DLD1 (cell line): ENCODE measurements around the gene KRTAP2-4.
"Not testable (repeated sequence)": the region's sequence is repeated elsewhere in the genome, so short reads cannot be mapped to it uniquely, and the experiment has no call there.

ENCODE experiments used
- in situ Hi-C: cut with HindIII; loops from 2 replicates; pipeline ENCODE4 v1.10.0; 2017; ENCODE audit warnings: low sequenced_read_pairs

Gene KRTAP2-4

GRCh38 chr17:41071606-41072360 lies 6.1 kb upstream of the KRTAP2-4 start:
- in situ Hi-C loops, result no loop called here

- in situ Hi-C loops, result no loop called here
Observed at GRCh38 chr17:41069031-41069430, 3.4 kb upstream of the KRTAP2-4 start.

- in situ Hi-C loops, result no loop called here
Observed at GRCh38 chr17:41067281-41067680, 1.6 kb upstream of the KRTAP2-4 start.

- in situ Hi-C loops, result not testable (repeated sequence)
Observed at GRCh38 chr17:41065016-41065689, 526 bp downstream of the KRTAP2-4 start.

GRCh38 chr17:41064301-41064700 lies 1.4 kb downstream of the KRTAP2-4 start:
- in situ Hi-C loops, result no loop called here

GRCh38 chr17:41063449-41063848 lies 2.2 kb downstream of the KRTAP2-4 start:
- in situ Hi-C loops, result no loop called here

DNA sequence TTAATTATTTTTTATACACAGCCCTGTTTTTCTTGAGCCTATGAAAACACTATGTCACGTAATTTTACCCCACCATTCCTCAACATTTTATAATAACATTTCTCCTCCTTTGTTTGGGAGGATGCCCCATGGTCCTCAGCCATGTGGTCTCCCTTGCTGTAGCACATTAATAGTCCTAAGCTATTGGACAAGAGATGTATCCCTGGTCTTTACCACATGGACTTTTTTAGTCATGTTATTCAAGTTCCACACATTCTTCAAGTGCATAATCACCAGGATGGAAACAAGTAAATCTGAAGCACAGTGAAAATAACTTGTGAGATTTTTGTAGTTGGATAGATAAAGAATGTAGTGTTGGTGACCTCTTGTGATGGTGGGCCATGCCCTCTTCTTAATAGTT lies 3.7 kb downstream of the KRTAP2-4 start:
- in situ Hi-C loops, result no loop called here

GRCh38 chr17:41060052-41060604 lies 5.6 kb downstream of the KRTAP2-4 start, which contains the start of gene KRTAP2-3:
TSS of gene KRTAP2-3 (minus strand) at chr17:41060114. CDS start at chr17:41060050, 64 bp downstream.
- in situ Hi-C loops, result no loop called here

DNA sequence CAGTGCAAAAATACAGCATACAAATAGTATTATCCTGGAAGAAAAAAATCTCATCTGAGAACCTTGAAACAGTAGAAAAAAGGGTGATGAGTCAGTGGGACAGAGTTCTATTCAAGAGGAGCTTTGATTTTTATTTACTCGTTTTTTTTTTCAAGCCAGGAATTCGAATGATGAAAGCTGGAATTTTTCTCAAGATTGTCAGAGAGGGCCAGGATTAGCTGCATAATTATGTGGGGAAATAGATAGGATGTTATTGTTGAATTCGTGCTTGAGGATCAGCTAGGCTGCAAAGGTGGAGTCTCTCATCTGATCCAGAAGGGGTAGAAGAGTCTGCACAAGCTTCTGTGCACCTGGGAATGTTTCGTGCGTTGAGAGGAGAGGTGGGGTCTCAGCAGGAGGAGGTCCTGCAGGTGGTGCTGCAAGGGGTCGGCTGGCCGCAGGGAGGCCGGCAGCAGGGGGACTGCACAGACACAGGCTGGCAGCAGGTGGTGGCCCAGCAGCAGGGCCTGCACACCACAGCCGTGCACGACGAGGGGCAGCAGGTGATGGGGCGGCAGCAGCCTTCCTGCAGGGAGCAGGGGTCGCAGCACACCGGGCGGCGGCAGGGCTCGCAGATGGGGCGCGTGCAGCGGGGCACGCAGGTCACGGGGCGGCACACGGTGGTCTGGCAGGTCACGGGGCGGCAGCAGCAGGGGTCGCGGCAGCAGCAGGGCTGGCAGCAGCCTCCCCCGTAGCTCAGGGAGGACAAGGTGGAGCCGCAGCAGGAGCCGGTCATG lies 6.2 kb downstream of the KRTAP2-4 start:
- in situ Hi-C loops, result loop anchor here (5.0 kb wide), 1 partner anchor 42 kb away; no protein-coding TSS in a partner anchor

DNA sequence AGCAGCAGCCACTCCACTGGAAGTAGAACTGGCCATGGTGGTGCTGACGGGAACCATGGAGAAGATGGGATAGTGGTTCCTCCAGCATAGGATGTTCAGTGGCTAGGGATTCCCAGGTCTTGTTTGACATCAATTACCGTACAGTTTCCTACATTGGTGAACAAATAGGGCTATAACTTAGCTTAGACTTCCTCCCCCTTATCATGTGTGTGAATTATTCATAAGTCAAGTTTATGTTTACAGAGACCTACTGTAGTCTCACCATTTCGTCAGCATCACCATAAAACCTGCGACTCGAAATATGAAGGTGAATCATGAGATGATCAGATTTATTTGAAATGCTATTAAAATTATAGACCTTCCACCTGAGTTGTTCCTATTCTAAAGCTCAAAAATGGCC lies 6.9 kb downstream of the KRTAP2-4 start:
- in situ Hi-C loops, result loop anchor here (5.0 kb wide), 1 partner anchor 41 kb away; no protein-coding TSS in a partner anchor

DNA sequence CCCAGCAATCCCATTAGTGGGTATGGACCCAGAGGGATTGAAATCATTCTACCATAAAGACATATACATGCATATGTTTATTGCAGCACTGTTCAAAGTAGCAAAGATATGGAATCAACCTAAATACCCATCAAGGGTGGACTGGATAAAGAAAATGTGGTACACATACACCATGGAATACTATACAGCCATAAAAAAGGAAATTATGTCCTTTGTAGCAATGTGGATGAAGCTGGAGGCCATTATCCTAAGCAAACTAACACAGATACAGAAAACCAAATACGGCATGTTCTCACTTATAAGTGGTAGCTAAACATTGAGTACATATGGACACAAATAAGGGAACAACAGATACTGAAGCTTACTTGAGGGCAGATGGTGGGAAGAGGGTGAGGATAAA lies 8.1 kb downstream of the KRTAP2-4 start:
- in situ Hi-C loops, result loop anchor here (5.0 kb wide), 1 partner anchor 40 kb away; no protein-coding TSS in a partner anchor

DNA sequence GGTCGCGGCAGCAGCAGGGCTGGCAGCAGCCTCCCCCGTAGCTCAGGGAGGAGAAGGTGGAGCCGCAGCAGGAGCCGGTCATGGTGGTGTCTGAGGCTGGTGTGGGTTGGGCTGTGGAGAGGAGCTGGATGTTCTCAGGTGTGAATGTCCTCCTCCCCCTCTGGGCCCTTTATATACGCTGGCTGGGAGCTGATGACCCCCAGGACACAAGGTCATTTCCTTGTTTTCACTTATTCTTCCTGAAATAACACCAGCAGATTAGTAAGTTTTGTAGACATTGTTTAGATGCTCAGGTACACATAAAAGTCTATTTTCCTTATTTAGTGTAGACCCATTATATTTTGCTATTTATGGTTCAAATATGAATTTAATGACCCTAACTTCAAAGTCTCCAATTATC lies 10.5 kb downstream of the KRTAP2-4 start, which contains the start of gene KRTAP2-2:
TSS of gene KRTAP2-2 (minus strand) at position 101 of the 400 bp plus-strand sequence. CDS start at position 82, 19 bp downstream.
- in situ Hi-C loops, result loop anchor here (5.0 kb wide), 1 partner anchor 38 kb away; no protein-coding TSS in a partner anchor

DNA sequence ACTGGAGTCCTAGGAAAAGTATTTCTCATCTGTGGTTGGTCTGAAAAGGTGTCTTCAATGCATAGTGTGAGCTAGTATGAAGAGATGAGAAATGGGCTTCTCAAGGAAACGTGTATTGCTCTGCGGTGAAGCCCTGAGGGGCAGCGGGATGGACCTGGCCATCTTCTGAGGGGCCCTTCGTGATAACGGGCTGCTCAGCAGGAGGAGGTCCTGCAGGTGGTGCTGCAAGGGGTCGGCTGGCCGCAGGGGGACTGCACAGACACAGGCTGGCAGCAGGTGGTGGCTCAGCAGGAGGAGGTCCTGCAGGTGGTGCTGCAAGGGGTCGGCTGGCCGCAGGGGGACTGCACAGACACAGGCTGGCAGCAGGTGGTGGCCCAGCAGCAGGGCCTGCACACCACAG lies 11.1 kb downstream of the KRTAP2-4 start:
- in situ Hi-C loops, result not testable (repeated sequence)

DNA sequence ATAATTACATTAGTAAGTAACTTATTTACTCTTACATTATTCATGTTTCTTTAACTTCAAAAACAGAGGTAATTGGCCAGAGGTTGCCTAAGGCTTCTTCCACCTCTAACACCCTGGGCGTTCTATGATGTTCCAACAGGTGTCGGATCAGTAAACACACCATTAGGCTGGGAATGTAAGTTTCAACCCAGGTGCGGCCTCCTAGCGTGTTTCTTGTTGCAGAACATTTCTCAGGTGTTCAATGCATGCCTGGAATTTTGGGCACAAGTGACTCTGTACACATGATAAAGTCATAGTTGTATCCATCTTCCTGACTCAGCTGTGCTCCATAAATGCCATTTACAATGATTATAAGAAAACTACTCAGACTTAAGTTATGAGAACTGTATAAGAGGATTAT lies 11.7 kb downstream of the KRTAP2-4 start:
- in situ Hi-C loops, result no loop called here

DNA sequence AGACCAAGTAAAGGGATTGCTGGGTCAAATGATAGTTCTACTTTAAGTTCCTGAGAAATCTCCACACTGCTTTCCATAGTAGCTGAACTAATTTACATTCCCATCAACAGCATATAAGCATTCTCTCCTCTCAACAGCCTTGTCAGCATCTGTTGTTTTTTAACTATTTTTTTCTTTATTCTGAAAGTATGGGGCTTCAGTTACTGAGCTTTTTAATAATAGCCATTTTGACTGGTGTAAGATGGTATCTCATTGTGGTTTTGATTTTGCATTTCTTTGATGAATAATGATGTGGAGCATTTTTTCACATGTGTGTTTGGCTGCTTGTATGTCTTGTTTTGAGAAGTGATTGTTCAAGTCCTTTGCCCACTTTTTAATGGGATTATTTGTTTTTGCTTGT lies 13.1 kb downstream of the KRTAP2-4 start:
- in situ Hi-C loops, result no loop called here

DNA sequence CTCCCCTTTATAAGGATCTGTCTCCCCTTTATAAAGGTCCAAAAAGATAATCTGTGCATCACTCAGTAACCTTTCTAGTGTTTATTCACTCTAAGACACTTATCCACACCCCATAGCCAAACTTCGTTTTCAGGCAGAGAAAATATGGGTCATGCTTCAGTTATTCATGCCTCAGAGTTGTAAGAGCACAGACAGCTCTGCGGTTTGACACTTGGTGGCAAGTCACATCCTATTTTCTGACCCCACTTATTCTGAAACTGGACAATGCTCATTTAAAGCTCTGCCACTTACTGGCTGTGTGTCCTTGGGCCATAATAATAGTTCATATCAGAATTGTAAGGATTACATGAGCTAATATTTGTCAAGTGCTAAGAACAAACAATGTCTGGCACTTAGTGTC lies 16.6 kb downstream of the KRTAP2-4 start:
- in situ Hi-C loops, result no loop called here

DNA sequence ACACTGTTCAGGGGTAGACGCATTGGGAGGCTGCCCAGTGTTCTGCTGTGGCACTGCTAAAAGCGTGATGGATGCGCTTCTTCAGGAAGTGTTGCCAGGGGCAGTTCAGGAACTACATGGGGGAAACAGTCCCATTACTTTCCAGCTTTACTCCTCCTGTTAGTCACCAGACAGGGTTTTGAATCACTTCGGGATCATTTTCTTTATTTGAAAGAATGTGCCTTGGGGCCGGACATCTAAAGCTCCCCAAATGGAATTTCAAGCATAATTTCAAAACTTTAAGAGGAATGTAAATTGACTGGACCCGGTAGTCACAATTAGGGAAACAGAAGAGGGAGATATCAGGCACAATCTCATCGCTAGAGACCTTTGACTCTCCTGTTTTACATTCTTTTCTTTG lies 17.2 kb downstream of the KRTAP2-4 start:
- in situ Hi-C loops, result no loop called here

GRCh38 chr17:41046735-41047465 lies 18.8 kb downstream of the KRTAP2-4 start, which contains the start of gene KRTAP2-1:
TSS of gene KRTAP2-1 (minus strand) at chr17:41047316. CDS start at chr17:41047267, 49 bp downstream.
- in situ Hi-C loops, result not testable (repeated sequence)

DNA sequence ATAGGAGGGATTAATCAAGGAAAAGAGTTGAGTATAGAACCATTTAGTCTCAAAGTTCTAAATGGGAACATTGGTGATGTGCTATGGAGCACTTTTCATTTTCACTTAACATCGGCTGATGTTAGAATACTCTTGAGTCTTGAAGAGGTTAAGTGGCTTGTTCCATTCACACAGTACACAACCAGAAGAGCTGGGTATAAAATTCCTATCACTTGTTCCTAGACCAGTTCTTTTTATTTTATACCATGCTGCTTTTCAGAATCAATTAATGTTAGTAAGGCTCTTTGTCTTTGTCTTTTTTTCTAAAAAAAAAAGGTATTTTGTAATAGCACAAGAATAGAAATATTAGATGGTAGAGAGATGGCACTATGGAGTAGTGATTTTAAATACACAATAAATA lies 22.7 kb downstream of the KRTAP2-4 start:
- in situ Hi-C loops, result no loop called here
